BJ (cell line): ENCODE results near the gene ABCC1. TPM values are rescaled to one million over a fixed set of nuclear protein-coding genes. Genes with fewer than 3 reads are reported as not detected.

ENCODE experiments used
- CTCF ChIA-PET: fragments of 350-600 bp; formaldehyde crosslinking; extraction: SDS; loops from one replicate; lab custom pipeline; 2021; ENCODE audit warnings: antibody characterized with exemption, inconsistent platforms; lab: Yijun Ruan, JAX
- POLR2A ChIA-PET: fragments of 300-600 bp; sonication (Branson Sonifier 250); formaldehyde crosslinking; extraction: SDS; loops from one replicate; lab custom pipeline; 2021; ENCODE audit warnings: antibody characterized with exemption; lab: Charles Lee
- DNase-seq: peaks from one replicate; pipeline ENCODE4 v3.0.0-alpha.2; 2011; ENCODE audit warnings: low read depth
- H3K27me3 ChIP-seq: 2 replicates; pipeline ENCODE4 v1.6.0; 2011; ENCODE audit warnings: low read length; ENCODE audit not compliant: control insufficient read depth, insufficient read depth
- H3K36me3 ChIP-seq: 2 replicates; pipeline ENCODE4 v1.5.1; 2011; ENCODE audit warnings: low read length; ENCODE audit not compliant: control insufficient read depth, insufficient read depth
- H3K4me3 ChIP-seq: 2 replicates; pipeline ENCODE4 v1.5.1; 2011; ENCODE audit warnings: low read depth, mild to moderate bottlenecking, control low read depth, low read length
- CTCF ChIP-seq: IDR thresholded peaks from 2 replicates; pipeline ENCODE4 v1.5.1; 2011; ENCODE audit warnings: low read depth, mild to moderate bottlenecking, control low read depth, inconsistent platforms, low read length, moderate library complexity; ENCODE audit not compliant: insufficient read depth
- polyA plus RNA-seq: library from polyadenylated mRNA; depleted of rRNA; stranded (reverse); fragments of >200 nt; gene quantifications from 2 replicates; pipeline ENCODE4 v1.2.3, GENCODE V29; 2011

Gene ABCC1
- polyA plus RNA-seq, 1 experiment = 27.3 TPM

GRCh38 chr16:15970743-15971439 is 21.5 kb downstream of the ABCC1 start:
- Histone ChIP-seq H3K36me3 (no peaks in the 10 kb centered on the region), H3K4me3 (no peak overlapping the region), H3K27me3 (no peaks in the 10 kb centered on the region)
- POLR2A ChIA-PET = no interaction called here
- no peak for TF ChIP-seq CTCF
- no peak for DNase-seq
- CTCF ChIA-PET = no interaction called here

- TF ChIP-seq CTCF = no peak
- H3K36me3 ChIP-seq = no peaks in the 10 kb centered on the region
- no peaks in the 10 kb centered on the region for H3K27me3 ChIP-seq
- H3K4me3 ChIP-seq = no peak overlapping the region
- POLR2A ChIA-PET = no interaction called here
- no peak for DNase-seq
- CTCF ChIA-PET = no interaction called here
Observed at GRCh38 chr16:15971440-15971815, 22.0 kb downstream of the ABCC1 start.

GRCh38 chr16:15972046-15972868 is 22.8 kb downstream of the ABCC1 start:
- POLR2A ChIA-PET = no interaction called here

GRCh38 chr16:15973421-15973820 is 24.0 kb downstream of the ABCC1 start:
- ChIA-PET CTCF (interaction anchor here (1.0 to 1.9 kb wide), 2 partner anchors 9 to 98 kb away, joined by 5 to 8 read pairs; no protein-coding TSS in a partner anchor), POLR2A (no interaction called here)
- Histone ChIP-seq H3K36me3 (no peaks in the 10 kb centered on the region), H3K4me3 (no peak overlapping the region), H3K27me3 (no peaks in the 10 kb centered on the region)
- no peak for DNase-seq
- no peak for TF ChIP-seq CTCF

More at GRCh38 chr16:15972046-15972868, 22.8 kb downstream of the ABCC1 start:
- H3K4me3 ChIP-seq = no peak overlapping the region
- CTCF ChIA-PET = no interaction called here
- no peaks in the 10 kb centered on the region for H3K36me3 ChIP-seq
- TF ChIP-seq CTCF = no peak
- no peak for DNase-seq
- H3K27me3 ChIP-seq = no peaks in the 10 kb centered on the region

GRCh38 chr16:15974057-15974456 is 24.6 kb downstream of the ABCC1 start:
- TF ChIP-seq CTCF = no peak
- no peak for DNase-seq
- Histone ChIP-seq H3K36me3 (no peaks in the 10 kb centered on the region), H3K4me3 (no peak overlapping the region), H3K27me3 (no peaks in the 10 kb centered on the region)
- ChIA-PET POLR2A (no interaction called here), CTCF (interaction anchor here (1.0 to 1.9 kb wide), 2 partner anchors 9 to 99 kb away, joined by 5 to 8 read pairs; no protein-coding TSS in a partner anchor)
